HepG2 (cell line): ENCODE measurements around the gene MAP1LC3B. TPM values are rescaled to one million over a fixed set of nuclear protein-coding genes. Genes with fewer than 3 reads are reported as not detected.

ENCODE experiments used
- CCAR2 ChIP-seq: fragments of 200-400 bp; formaldehyde crosslinking; optimal IDR thresholded peaks from 2 replicates; pipeline ENCODE3; 2018; ENCODE audit warnings: low read depth, mild to moderate bottlenecking, low read length, moderate library complexity
- NCOA2 ChIP-seq: sonication (generic); formaldehyde crosslinking; IDR thresholded peaks from 2 replicates; pipeline ENCODE4 v1.8.0; 2022; ENCODE audit warnings: inconsistent platforms
- PHF21A ChIP-seq: sonication (generic); formaldehyde crosslinking; IDR thresholded peaks from 2 replicates; pipeline ENCODE4 v1.5.0; 2020; ENCODE audit warnings: mild to moderate bottlenecking, missing genetic modification reagents
- POGZ ChIP-seq: sonication (generic); formaldehyde crosslinking; IDR thresholded peaks from 2 replicates; pipeline ENCODE4 v1.4.0; 2020; ENCODE audit warnings: mild to moderate bottlenecking, missing genetic modification reagents
- RXRA ChIP-seq: sonication (generic); formaldehyde crosslinking; IDR thresholded peaks from 2 replicates; pipeline ENCODE4 v1.5.1; 2020; ENCODE audit warnings: missing genetic modification reagents
- RXRB ChIP-seq: IDR thresholded peaks from 2 replicates; pipeline ENCODE4 v1.6.1; 2016; ENCODE audit warnings: borderline replicate concordance, missing genetic modification reagents, missing compliant biosample characterization
- SAFB2 ChIP-seq: sonication (generic); formaldehyde crosslinking; IDR thresholded peaks from 2 replicates; pipeline ENCODE4 v1.5.1; 2020; ENCODE audit warnings: missing genetic modification reagents, low read depth, mild to moderate bottlenecking, borderline replicate concordance
- ZNF33A ChIP-seq: sonication (generic); formaldehyde crosslinking; IDR thresholded peaks from 2 replicates; pipeline ENCODE4 v1.5.1; 2020; ENCODE audit warnings: missing genetic modification reagents, mild to moderate bottlenecking, moderate library complexity, borderline replicate concordance
- ZNF350 ChIP-seq: sonication (generic); formaldehyde crosslinking; IDR thresholded peaks from 2 replicates; pipeline ENCODE4 v1.4.0; 2020; ENCODE audit warnings: mild to moderate bottlenecking, low read depth, missing genetic modification reagents, borderline replicate concordance
- ZSCAN20 ChIP-seq: sonication (generic); formaldehyde crosslinking; IDR thresholded peaks from 2 replicates; pipeline ENCODE4 v1.4.0; 2020; ENCODE audit warnings: missing genetic modification reagents, mild to moderate bottlenecking, borderline replicate concordance
- polyA plus RNA-seq, 8 experiments: library from polyadenylated mRNA; depleted of rRNA in 3 of 8; stranded (reverse) in 7 of 8; unstranded in 1 of 8; fragments of >200 nt; fragmentation: Illumina TruSeq in 4 of 8; extraction: Trizol in 4 of 8; gene quantifications; 2 replicates each; pipeline versions ENCODE4 v1.2.1 to v1.2.3, GENCODE V29; 2011 to 2016; ENCODE audit warnings: low read depth in 4 of 8, missing spikeins in 1 of 8, mixed read lengths in 1 of 8; ENCODE audit not compliant: insufficient read depth in 1 of 8
- total RNA-seq, 5 experiments: library from RNA; depleted of rRNA; stranded (reverse); fragments of >200 nt; fragmentation: Illumina TruSeq; extraction: Trizol; gene quantifications; 2 replicates each; pipeline ENCODE4 v1.2.3, GENCODE V29; 2016; ENCODE audit warnings: low read depth in 1 of 5
- TF ChIP-seq, protein P1 (sequence below): sonication (generic); formaldehyde crosslinking; IDR thresholded peaks from 2 replicates; pipeline ENCODE4 v1.5.0; 2020; ENCODE audit warnings: missing genetic modification reagents, mild to moderate bottlenecking, borderline replicate concordance
- TF ChIP-seq, protein P2 (sequence below): sonication (generic); formaldehyde crosslinking; IDR thresholded peaks from 2 replicates; pipeline ENCODE4 v1.4.0; 2020; ENCODE audit warnings: mild to moderate bottlenecking, missing genetic modification reagents
- TF ChIP-seq, protein P3 (sequence below): sonication (generic); formaldehyde crosslinking; IDR thresholded peaks from 2 replicates; pipeline ENCODE4 v1.4.0; 2020; ENCODE audit warnings: missing genetic modification reagents

The MAP1LC3B gene
- total and polyA plus RNA-seq, 2 of the 13 experiments (the other 11 are each of a cell fraction or from before 2014, with no cell fraction given), result 15.7 to 37.4 TPM

DNA sequence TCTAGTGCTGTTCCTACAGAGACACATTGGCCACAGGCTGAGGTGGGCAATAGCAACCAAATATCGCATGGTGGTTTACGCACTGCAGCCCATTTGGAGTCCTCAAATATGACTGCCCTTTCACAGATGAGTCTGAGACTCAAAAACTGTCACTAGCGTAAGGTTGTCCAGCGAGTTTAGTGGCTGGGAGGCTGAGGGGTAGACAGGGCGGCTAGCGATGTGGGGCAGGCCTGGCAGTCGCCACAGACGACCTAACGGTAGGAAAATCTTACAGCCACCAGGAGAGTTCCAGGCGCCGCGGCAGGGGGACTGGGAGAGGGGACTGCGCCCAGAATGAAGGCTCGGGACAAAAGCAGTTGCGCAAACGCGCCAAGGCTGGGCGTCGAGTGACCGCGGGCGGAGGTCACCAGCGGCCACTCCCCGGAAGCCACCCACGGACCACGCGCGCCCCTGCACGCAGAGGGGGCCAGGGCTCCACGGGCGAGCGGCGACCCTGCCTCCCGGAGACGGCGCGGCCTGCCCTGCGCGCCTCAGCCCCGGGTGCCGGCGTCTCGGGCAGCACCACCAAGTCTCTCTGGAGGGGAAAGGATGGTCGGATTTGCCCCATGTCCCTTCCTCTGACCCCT, 699 bp upstream of the MAP1LC3B start (continued):
- peak; percentile 26; the same call in 1 of the 2 replicates for TF ChIP-seq NCOA2 (CRISPR knock-in tag)
- TF ChIP-seq CCAR2, result no peak
- TF ChIP-seq ZNF33A (CRISPR knock-in tag), result no peak
- peak; percentile 71; the same call in 1 of the 2 replicates for TF ChIP-seq ZNF350 (CRISPR knock-in tag)
- TF ChIP-seq, protein P1, sequence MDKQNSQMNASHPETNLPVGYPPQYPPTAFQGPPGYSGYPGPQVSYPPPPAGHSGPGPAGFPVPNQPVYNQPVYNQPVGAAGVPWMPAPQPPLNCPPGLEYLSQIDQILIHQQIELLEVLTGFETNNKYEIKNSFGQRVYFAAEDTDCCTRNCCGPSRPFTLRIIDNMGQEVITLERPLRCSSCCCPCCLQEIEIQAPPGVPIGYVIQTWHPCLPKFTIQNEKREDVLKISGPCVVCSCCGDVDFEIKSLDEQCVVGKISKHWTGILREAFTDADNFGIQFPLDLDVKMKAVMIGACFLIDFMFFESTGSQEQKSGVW (CRISPR knock-in tag), result peak; percentile 74; the same call in 1 of the 2 replicates
- TF ChIP-seq POGZ (CRISPR knock-in tag), result no peak
- TF ChIP-seq, protein P2, sequence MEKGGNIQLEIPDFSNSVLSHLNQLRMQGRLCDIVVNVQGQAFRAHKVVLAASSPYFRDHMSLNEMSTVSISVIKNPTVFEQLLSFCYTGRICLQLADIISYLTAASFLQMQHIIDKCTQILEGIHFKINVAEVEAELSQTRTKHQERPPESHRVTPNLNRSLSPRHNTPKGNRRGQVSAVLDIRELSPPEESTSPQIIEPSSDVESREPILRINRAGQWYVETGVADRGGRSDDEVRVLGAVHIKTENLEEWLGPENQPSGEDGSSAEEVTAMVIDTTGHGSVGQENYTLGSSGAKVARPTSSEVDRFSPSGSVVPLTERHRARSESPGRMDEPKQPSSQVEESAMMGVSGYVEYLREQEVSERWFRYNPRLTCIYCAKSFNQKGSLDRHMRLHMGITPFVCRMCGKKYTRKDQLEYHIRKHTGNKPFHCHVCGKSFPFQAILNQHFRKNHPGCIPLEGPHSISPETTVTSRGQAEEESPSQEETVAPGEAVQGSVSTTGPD, result no peak
- TF ChIP-seq RXRA (CRISPR knock-in tag), result no peak; the same call in 1 of the 2 replicates
- no peak for TF ChIP-seq RXRB (CRISPR knock-in tag)
- no peak for TF ChIP-seq ZSCAN20 (CRISPR knock-in tag)
- peak; percentile 74 for TF ChIP-seq PHF21A (CRISPR knock-in tag)
- TF ChIP-seq SAFB2 (CRISPR knock-in tag), result no peak
- TF ChIP-seq, protein P3, sequence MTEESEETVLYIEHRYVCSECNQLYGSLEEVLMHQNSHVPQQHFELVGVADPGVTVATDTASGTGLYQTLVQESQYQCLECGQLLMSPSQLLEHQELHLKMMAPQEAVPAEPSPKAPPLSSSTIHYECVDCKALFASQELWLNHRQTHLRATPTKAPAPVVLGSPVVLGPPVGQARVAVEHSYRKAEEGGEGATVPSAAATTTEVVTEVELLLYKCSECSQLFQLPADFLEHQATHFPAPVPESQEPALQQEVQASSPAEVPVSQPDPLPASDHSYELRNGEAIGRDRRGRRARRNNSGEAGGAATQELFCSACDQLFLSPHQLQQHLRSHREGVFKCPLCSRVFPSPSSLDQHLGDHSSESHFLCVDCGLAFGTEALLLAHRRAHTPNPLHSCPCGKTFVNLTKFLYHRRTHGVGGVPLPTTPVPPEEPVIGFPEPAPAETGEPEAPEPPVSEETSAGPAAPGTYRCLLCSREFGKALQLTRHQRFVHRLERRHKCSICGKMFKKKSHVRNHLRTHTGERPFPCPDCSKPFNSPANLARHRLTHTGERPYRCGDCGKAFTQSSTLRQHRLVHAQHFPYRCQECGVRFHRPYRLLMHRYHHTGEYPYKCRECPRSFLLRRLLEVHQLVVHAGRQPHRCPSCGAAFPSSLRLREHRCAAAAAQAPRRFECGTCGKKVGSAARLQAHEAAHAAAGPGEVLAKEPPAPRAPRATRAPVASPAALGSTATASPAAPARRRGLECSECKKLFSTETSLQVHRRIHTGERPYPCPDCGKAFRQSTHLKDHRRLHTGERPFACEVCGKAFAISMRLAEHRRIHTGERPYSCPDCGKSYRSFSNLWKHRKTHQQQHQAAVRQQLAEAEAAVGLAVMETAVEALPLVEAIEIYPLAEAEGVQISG (CRISPR knock-in tag), result no peak
